Measurements from ENCODE around the gene SH2D3C. TPM values are rescaled to one million over a fixed set of nuclear protein-coding genes. Genes with fewer than 3 reads are reported as not detected.

Gene SH2D3C
- total RNA-seq, 4 donors from 2014 or later, result 2.6 to 10.1 (median 3.9) TPM

GRCh38 chr9:127753622-127754021, 24.8 kb downstream of the SH2D3C start:
- Histone ChIP-seq H3K9me3 (no peaks in the 10 kb centered on the region), H3K4me1 (peaks cover 0 to 3% (median 0%) of the 10 kb centered on the region in 4 donors), H3K27ac (no peak overlapping the region), H3K36me3 (no peaks in the 10 kb centered on the region), H3K4me3 (no peak overlapping the region), H3K27me3 (peaks cover 54% of the 10 kb centered on the region)
- TF ChIP-seq CTCF (IDR thresholded peaks at IDR 0.05) (no peak), POLR2AphosphoS5 (IDR thresholded peaks at IDR 0.05) (no peak), EP300 (IDR thresholded peaks at IDR 0.05; ENCODE audit: low read depth) (no peak), POLR2A (IDR thresholded peaks at IDR 0.05) (no peak)
- intact Hi-C loops (cut with DNase I; ENCODE audit: low total_unique reads), result no loop called here
- in situ Hi-C loops (cut with MboI; ENCODE audit: low pct_ligation_motif_present in 1 of 4, low pct_unique_long_range_greater_than_20kb in 1 of 4, low sequenced_read_pairs in 3 of 4), result no loop called here
- WGBS, 2 donors (ENCODE audit: low coverage in 1 of 2), result 71% methylated on average over 8 of the region's 8 CpGs; no CpG with 5 or more reads in 1 of the 2 donors
- DNase-seq, result no peak

GRCh38 chr9:127753148-127753547, 25.3 kb downstream of the SH2D3C start:
- no peaks in the 10 kb centered on the region for H3K9me3 ChIP-seq
- TF ChIP-seq POLR2A (IDR thresholded peaks at IDR 0.05) (no peak), CTCF (IDR thresholded peaks at IDR 0.05) (no peak), POLR2AphosphoS5 (IDR thresholded peaks at IDR 0.05) (no peak), EP300 (IDR thresholded peaks at IDR 0.05; ENCODE audit: low read depth) (no peak)
- no peak overlapping the region for H3K27ac ChIP-seq
- in situ Hi-C loops (cut with MboI; ENCODE audit: low pct_ligation_motif_present in 1 of 4, low pct_unique_long_range_greater_than_20kb in 1 of 4, low sequenced_read_pairs in 3 of 4), result no loop called here
- no peak overlapping the region for H3K4me3 ChIP-seq
- no peak for DNase-seq
- WGBS, 2 donors (ENCODE audit: low coverage in 1 of 2), result 64 to 78% methylated on average over 4 to 8 of the region's 8 CpGs
- H3K27me3 ChIP-seq, result peaks cover 54% of the 10 kb centered on the region
- no peaks in the 10 kb centered on the region for H3K36me3 ChIP-seq
- intact Hi-C loops (cut with DNase I; ENCODE audit: low total_unique reads), result no loop called here
- peaks cover 0 to 3% (median 0%) of the 10 kb centered on the region in 4 donors for H3K4me1 ChIP-seq

GRCh38 chr9:127751269-127752054, 27.0 kb downstream of the SH2D3C start:
- no peaks in the 10 kb centered on the region for H3K36me3 ChIP-seq
- no peak for DNase-seq
- no peak overlapping the region for H3K27ac ChIP-seq
- intact Hi-C loops (cut with DNase I; ENCODE audit: low total_unique reads), result no loop called here
- H3K27me3 ChIP-seq, result peaks cover 59% of the 10 kb centered on the region
- H3K4me3 ChIP-seq, result no peak overlapping the region
- no peak for TF ChIP-seq EP300 (IDR thresholded peaks at IDR 0.05; ENCODE audit: low read depth)
- no peak for TF ChIP-seq POLR2A (IDR thresholded peaks at IDR 0.05)
- no peak for TF ChIP-seq CTCF (IDR thresholded peaks at IDR 0.05)
- no peak for TF ChIP-seq POLR2AphosphoS5 (IDR thresholded peaks at IDR 0.05)
- H3K9me3 ChIP-seq, result no peaks in the 10 kb centered on the region
- H3K4me1 ChIP-seq, result peaks cover 0 to 3% (median 0%) of the 10 kb centered on the region in 4 donors
- 23% methylated on average over 10 of the region's 10 CpGs; no CpG with 5 or more reads in 1 of the 2 donors for WGBS, 2 donors (ENCODE audit: low coverage in 1 of 2)
- in situ Hi-C loops (cut with MboI; ENCODE audit: low pct_ligation_motif_present in 1 of 4, low pct_unique_long_range_greater_than_20kb in 1 of 4, low sequenced_read_pairs in 3 of 4), result no loop called here

- TF ChIP-seq EP300 (IDR thresholded peaks at IDR 0.05; ENCODE audit: low read depth) (no peak), POLR2A (IDR thresholded peaks at IDR 0.05) (no peak), POLR2AphosphoS5 (IDR thresholded peaks at IDR 0.05) (no peak), CTCF (IDR thresholded peaks at IDR 0.05) (no peak)
- DNase-seq, result no peak
- 96% methylated on average over 26 of the region's 26 CpGs; no CpG with 5 or more reads in 1 of the 2 donors for WGBS, 2 donors (ENCODE audit: low coverage in 1 of 2)
- Histone ChIP-seq H3K4me1 (no peaks in the 10 kb centered on the region), H3K27ac (no peak overlapping the region), H3K27me3 (peaks cover 37% of the 10 kb centered on the region), H3K4me3 (no peak overlapping the region), H3K9me3 (no peaks in the 10 kb centered on the region), H3K36me3 (no peaks in the 10 kb centered on the region)
- intact Hi-C loops (cut with DNase I; ENCODE audit: low total_unique reads) (no loop called here), in situ Hi-C loops (cut with MboI; ENCODE audit: low pct_ligation_motif_present in 1 of 4, low pct_unique_long_range_greater_than_20kb in 1 of 4, low sequenced_read_pairs in 3 of 4) (loop anchor here in 2 of 4 donors (25.0 kb wide), 2 partner anchors 162 to 237 kb away; no protein-coding TSS in a partner anchor)
Measured at GRCh38 chr9:127749090-127749787, 29.2 kb downstream of the SH2D3C start.

Measured in transverse colon (tissue), 4 donors.